Measurements from ENCODE around the gene PTPRD.

Gene PTPRD

GRCh38 chr9:8685825-8686224 lies 1927.0 kb downstream of the PTPRD start:
- DNase-seq (ENCODE audit: low spot score) = no peak

GRCh38 chr9:8684978-8685708 lies 1927.7 kb downstream of the PTPRD start:
- DNase-seq (ENCODE audit: low spot score) = no peak

- no peak for DNase-seq (ENCODE audit: low spot score)
These were observed 1929.3 kb downstream of the PTPRD start for GRCh38 chr9:8683496-8683895.

- no peak for DNase-seq (ENCODE audit: low spot score)
These were observed 1932.1 kb downstream of the PTPRD start for GRCh38 chr9:8680658-8681057.

- no peak for DNase-seq (ENCODE audit: low spot score)
These were observed 1932.6 kb downstream of the PTPRD start for GRCh38 chr9:8680157-8680556.

- DNase-seq (ENCODE audit: low spot score) = no peak
These were observed 1933.4 kb downstream of the PTPRD start for GRCh38 chr9:8679371-8679822.

GRCh38 chr9:8677741-8678140 lies 1935.1 kb downstream of the PTPRD start:
- DNase-seq (ENCODE audit: low spot score) = no peak

GRCh38 chr9:8674536-8674935 lies 1938.3 kb downstream of the PTPRD start:
- DNase-seq (ENCODE audit: low spot score) = no peak

- no peak for DNase-seq (ENCODE audit: low spot score)
These were observed 1939.0 kb downstream of the PTPRD start for GRCh38 chr9:8673830-8674229.

- DNase-seq (ENCODE audit: low spot score) = no peak
These were observed 1942.1 kb downstream of the PTPRD start for GRCh38 chr9:8670751-8671150.

GRCh38 chr9:8668751-8669150 lies 1944.1 kb downstream of the PTPRD start:
- DNase-seq (ENCODE audit: low spot score) = no peak

- DNase-seq (ENCODE audit: low spot score) = no peak
These were observed 1944.6 kb downstream of the PTPRD start for GRCh38 chr9:8668231-8668630.

GRCh38 chr9:8666060-8666459 lies 1946.7 kb downstream of the PTPRD start:
- DNase-seq (ENCODE audit: low spot score) = no peak

GRCh38 chr9:8660383-8660782 lies 1952.4 kb downstream of the PTPRD start:
- no peak for DNase-seq (ENCODE audit: low spot score)

- no peak for DNase-seq (ENCODE audit: low spot score)
These were observed 1953.7 kb downstream of the PTPRD start for GRCh38 chr9:8659108-8659507.

- DNase-seq (ENCODE audit: low spot score) = no peak
These were observed 1957.7 kb downstream of the PTPRD start for GRCh38 chr9:8655071-8655470.

- no peak for DNase-seq (ENCODE audit: low spot score)
These were observed 1958.9 kb downstream of the PTPRD start for GRCh38 chr9:8653855-8654254.

- no peak for DNase-seq (ENCODE audit: low spot score)
These were observed 1959.7 kb downstream of the PTPRD start for GRCh38 chr9:8653111-8653510.

- no peak for DNase-seq (ENCODE audit: low spot score)
These were observed 1960.5 kb downstream of the PTPRD start for GRCh38 chr9:8652255-8652654.

GRCh38 chr9:8651846-8652215 lies 1961.0 kb downstream of the PTPRD start:
- no peak for DNase-seq (ENCODE audit: low spot score)

GRCh38 chr9:8651070-8651845 lies 1961.5 kb downstream of the PTPRD start:
- DNase-seq (ENCODE audit: low spot score) = no peak

GRCh38 chr9:8649807-8650206 lies 1963.0 kb downstream of the PTPRD start:
- no peak for DNase-seq (ENCODE audit: low spot score)

- DNase-seq (ENCODE audit: low spot score) = no peak
These were observed 1963.6 kb downstream of the PTPRD start for GRCh38 chr9:8649160-8649559.
